HG03039 (cell line): ENCODE measurements around the gene NLRP12.
"Not testable (repeated sequence)": the region's sequence is repeated elsewhere in the genome, so short reads cannot be mapped to it uniquely, and the experiment has no call there.

ENCODE experiments used
- ATAC-seq: cut with Tn5 transposase; IDR thresholded peaks from one replicate; pipeline ENCODE4 v1.9.1; 2021; ENCODE audit warnings: mild to moderate bottlenecking, moderate library complexity; ENCODE audit not compliant: unreplicated experiment

NLRP12 gene

GRCh38 chr19:53824134-53824611, at the start of gene NLRP12:
TSS of gene NLRP12 (minus strand) at chr19:53824314. CDS start at chr19:53824174, 140 bp downstream.
- ATAC-seq = no peak

- no peak for ATAC-seq
Observed at GRCh38 chr19:53872762-53873161, 48.6 kb upstream of the NLRP12 start.

- no peak for ATAC-seq
Observed at GRCh38 chr19:53871454-53871853, 47.3 kb upstream of the NLRP12 start.

DNA sequence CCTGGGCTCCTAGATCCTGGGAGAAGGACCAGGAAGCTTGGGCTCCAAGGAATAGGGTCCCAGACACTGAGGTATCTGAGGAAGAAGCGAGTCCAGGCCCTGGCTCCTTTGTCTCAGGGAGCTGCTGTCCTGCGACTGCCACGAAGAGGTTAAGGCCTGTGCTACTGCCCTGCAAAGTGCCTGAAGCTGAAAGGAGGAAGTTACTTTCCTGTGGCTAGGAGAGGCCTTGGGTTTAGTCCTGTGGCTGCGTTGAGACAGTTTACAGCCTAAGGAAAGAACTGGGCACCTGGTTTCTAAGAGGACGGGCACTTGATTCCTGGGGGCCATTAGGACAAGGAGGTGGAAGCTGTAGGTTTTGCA, 46.4 kb upstream of the NLRP12 start:
- ATAC-seq = no peak

DNA sequence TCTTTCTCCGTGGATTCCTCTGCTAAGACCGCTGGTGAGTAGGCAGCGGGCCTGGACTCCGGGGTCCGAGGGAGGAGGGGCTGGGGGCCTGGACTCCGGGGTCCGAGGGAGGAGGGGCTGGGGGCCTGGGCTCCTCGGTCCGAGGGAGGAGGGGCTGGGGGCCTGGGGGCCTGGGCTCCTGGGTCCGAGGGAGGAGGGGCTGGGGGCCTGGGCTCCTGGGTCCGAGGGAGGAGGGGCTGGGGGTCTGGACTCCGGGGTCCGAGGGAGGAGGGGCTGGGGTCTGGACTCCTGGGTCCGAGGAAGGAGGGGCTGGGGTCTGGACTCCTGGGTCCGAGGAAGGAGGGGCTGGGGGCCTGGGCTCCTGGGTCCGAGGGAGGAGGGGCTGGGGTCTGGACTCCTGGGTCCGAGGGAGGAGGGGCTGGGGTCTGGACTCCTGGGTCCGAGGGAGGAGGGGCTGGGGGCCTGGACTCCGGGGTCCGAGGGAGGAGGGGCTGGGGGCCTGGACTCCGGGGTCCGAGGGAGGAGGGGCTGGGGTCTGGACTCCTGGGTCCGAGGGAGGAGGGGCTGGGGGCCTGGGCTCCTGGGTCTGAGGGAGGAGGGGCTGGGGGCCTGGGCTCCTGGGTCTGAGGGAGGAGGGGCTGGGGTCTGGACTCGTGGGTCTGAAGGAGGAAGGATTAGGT, 45.8 kb upstream of the NLRP12 start:
- ATAC-seq = not testable (repeated sequence)

DNA sequence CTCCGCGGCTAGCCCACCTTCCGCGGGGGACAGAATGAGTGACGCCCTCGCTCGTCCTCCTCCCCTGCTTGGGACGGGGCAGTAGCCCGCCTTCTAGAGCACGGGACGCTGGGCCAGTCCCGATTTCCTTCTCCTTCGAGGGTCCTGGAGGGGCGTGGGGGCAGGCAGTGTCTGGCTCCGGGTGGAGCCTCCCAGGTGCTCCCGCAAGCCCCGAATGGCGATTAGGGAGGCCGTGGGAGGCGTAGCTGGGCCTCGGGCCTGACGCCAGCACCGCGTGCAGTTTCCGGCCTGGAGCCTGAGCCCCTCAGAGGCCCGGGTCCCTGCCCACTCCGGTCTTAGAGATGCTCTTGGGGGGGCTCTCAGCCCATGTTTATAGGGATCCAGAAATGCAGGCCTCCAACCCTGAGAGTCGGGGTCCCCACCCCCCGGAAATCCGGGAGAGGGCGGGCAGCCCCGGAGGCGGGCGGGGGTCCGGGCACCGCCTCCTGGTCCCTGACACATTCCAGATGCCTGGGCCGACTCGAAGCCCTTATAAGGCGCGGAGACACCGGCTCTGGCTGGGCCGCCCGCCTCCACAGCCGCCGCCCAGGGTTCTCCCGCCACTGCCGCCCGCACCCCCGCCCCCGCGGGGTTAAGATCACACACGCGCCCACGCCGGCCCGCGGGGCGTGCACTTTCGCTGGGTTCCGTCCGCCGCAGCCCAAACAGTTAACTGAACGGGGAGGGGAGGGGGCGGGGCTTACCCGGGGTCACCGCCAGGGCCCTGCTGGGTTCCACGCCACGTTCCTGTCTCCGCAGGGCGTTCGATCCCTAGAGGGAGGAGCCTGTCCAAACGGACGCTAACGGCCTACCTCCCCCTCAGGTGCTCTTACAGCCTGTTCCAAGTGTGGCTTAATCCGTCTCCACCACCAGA, 45.0 kb upstream of the NLRP12 start:
- no peak for ATAC-seq

GRCh38 chr19:53868091-53868891, 44.2 kb upstream of the NLRP12 start:
- ATAC-seq = no peak

DNA sequence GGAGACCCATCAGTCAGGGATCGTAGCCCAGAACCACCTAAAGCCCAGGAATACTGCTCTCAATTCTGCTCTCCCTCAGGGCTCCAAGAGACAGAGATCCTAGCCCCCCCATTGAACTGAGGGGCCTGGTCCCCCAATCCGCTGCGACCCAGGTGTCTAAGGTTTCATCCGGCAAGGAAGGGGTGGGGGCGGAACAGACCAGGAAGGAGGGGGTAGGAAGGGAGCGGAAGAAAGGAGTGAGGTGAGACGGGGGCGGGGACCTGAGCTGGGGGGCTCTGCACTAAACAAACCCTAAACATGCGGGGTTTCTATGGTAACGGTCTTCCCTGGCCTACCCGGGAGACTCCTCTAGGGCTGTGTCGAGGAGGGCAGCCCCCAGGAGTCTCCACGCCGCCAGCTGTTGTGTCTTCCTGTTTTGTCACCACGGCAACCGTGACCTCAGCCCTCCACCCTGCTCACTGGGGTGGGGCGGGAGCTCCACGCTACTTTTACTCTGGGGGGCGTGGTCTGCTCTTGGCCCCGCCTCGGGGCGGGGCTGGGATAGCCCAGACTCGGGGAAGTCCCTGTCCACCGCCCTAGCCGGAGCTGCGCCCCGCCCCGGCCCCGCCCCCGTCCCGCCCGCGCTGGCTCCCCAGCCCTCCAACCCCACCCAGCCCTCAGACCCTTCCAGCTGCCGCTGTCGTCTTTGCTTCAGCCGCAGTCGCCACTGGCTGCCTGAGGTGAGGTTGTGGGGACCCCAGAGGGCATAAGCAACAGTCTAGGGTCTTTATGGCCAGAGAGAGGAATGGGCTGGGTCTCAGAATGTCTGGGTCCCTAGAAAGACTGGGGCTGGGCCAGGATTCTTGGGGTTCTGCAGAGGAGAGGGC, 43.3 kb upstream of the NLRP12 start, which contains the start of gene MYADM:
MYADM (plus strand) TSS at position 659 of the 866 bp plus-strand sequence. CDS start 5,647 bp downstream, outside the sequence.
- peak; percentile 60 for ATAC-seq

DNA sequence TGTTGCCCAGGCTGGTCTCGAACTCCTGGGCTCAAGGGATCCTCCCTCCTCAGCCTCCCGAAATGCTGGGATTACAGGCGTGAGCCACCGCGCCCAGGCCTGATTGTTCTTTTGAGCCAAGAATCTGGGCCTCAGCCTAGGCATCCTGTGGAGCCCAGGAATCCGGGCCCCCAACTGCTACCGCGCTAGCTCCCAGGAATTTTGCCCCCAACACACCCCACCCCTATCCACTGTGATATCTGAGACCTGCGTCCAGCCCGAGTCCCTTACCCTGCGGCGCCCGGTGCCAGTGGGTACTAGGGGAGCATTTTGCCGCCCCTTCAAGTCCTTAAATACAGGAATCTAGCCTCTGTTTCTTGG, 42.7 kb upstream of the NLRP12 start:
- no peak for ATAC-seq

- ATAC-seq = no peak
Observed at GRCh38 chr19:53865918-53866864, 42.1 kb upstream of the NLRP12 start.

DNA sequence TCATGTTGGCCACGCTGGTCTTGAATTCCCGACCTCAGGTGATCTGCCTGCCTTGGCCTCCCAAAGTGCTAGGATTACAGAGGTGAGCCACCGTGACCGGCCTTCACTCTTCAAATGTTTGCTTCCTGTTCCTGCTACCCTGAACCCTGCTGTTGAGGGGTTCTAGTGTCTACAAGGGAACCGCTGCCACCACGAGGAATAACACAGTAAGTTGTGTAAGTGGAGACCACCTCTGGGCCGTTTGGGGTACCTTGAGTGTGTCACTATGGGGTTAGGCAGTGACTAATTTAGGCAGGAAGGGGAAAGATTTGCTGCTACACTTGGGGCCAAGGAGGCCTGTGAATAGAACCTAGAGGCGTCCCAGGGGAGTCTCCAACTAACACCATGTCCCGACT, 41.4 kb upstream of the NLRP12 start:
- no peak for ATAC-seq

DNA sequence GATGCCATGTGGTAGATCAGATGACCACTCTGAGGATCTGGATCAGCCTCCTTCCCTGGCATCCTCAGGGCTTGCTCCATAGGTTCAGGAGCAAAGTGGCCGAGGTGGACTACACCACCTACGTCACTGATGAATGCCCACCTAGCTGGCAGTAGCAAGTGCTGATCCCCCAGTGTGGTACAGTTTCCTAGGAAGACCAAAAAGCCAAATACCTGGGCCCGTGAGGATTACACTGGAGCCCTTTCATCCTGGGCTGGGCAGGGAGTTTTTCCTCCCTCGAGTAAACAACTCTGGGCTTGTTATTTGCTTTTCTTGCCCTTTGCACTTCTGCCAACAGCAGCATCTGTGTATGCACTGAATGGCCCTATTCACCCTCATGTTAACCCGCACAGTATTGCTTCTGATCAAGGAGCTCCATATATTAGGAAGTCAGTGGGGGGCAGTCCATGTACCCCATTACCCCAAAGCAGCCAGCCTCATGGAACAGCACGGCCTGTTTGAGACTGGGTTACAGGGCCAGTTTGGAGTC, 40.3 kb upstream of the NLRP12 start:
- ATAC-seq = no peak

DNA sequence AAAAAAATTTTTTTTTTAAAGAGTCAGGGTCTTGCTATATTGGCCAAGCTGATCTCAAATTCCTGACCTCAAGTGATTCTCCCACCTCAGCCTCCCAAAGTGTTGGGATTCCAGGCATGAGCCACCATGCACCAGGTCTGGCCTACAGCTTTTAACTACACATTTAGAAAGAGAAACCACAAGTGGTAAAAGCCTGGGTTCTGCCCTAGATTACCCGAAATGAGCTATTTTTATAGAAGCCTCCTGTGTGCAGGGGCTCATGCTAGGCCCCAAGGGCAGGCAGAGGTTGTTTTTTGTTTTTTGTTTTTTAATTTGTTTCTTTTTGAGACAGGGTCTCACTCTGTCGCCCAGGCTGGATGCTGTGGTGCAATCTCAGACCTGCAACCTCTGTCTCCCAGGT, 29.6 kb upstream of the NLRP12 start:
- ATAC-seq = no peak

DNA sequence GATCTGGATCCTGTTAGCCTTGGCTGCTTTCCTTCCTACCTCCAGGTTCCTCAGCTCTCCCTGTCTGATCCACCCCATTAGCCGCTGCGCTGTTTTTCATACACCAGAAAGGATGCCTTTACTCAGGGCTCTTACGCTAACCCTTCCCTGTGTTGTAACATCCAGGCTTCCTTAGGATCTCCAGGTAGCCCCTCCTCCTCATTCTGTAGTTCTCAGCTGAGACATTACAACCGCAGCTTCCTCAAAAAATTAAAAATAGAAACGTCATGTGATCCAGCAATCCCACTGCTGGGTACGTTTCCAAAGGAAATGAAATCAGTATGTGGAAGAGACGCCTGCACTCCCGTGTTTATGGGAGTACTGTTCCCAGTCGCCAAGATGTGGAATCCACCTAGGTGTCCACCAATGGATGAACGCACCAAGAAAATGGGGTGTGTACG, 25.1 kb upstream of the NLRP12 start:
- ATAC-seq = no peak

DNA sequence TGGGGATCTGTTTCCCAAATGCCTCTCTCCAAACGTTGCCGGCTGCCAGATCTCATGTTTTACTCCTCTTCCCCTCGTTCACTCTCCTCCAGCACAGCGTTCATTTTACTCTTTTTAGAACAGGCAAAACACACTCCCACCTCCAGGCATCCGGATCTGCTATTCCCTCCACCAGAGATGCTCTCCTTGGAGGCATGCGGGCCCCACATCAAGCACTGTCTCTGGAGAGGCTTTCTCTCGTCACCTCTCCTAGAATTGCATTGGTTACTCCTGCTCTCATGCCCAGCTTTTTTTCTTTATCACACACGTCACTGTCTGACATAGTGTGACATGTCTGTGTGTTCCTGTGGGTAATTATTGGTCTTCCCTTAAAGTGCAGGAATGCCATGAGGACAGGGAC, 23.4 kb upstream of the NLRP12 start:
- ATAC-seq = no peak

DNA sequence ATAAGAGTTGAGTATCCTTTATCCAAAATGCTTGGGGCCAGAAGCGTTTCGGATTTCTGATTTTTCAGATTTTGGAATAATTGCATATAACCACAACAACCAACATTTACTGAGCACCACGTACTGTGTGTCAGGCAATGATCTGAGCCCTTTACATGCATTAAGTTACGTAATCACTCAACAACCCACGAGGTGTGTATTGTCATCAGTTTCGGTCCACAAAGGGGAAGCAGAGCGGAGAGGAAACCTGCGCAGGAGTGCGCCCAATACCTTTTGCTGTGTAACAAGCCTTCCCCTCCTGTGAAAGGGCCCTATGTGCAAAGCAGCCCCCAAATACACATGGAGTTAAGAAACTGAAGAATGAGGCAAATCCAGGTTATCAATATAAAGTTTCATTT, 20.7 kb upstream of the NLRP12 start:
- ATAC-seq = no peak

DNA sequence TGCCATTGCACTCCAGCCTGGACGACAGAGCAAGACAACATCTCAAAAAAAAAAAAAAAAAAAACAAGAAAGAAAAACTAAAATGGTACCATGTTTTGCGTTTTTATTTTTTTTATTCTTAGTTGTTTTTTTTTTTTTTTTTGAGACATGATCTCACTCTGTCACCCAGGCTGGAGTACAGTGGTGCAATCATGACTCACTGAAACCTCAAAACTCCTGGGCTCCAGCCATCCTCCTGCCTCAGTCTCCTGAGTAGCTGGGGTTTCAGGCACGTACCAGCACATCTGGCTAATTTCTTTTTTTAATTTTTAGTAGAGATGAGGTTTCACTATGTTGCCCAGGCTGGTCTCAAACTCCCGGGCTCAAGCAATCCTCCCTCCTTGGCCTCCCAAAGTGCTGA, 16.8 kb upstream of the NLRP12 start:
- not testable (repeated sequence) for ATAC-seq

- ATAC-seq = not testable (repeated sequence)
Observed at GRCh38 chr19:53840241-53840640, 16.1 kb upstream of the NLRP12 start.

- not testable (repeated sequence) for ATAC-seq
Observed at GRCh38 chr19:53838446-53838845, 14.3 kb upstream of the NLRP12 start.
